Activated T-helper 1 cell treated with Interleukin-2 at 50 U/mL for 16 hours (primary cell): ENCODE results near the gene RBM15.

Source experiments
- DNase-seq: peaks from one replicate; pipeline ENCODE4 v3.0.0-alpha.2; 2020; ENCODE audit warnings: low read depth

Gene RBM15

DNA sequence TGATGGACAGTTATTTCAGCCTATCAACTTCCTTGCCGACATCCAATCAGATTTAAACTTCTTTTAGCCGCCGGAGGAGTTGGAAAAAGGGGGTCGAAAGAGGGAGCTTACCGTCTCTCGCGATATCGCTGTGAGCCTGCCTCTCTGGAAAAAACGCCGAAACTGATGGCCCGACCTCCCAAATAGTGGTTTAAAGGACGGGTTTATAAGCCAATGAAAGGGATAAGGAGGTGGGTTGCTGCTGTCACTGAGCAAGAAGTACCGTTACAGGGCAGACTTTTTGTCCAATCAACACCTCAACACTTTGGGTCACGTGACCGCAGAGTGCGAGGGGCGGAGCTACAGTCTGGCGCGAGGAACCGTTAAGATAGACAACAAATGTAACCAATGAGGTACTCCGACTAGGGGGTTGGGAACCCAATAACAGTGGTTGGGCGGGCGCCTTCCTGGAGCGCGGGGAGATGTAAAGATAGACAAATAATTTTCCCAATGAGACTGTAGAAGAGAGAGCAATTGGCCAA lies at the start of gene RBM15:
Gene RBM15 (plus strand): TSS at position 492 of the 521 bp plus-strand sequence. CDS start 29 bp downstream, at position 521.
- peak; percentile 93 for DNase-seq

DNA sequence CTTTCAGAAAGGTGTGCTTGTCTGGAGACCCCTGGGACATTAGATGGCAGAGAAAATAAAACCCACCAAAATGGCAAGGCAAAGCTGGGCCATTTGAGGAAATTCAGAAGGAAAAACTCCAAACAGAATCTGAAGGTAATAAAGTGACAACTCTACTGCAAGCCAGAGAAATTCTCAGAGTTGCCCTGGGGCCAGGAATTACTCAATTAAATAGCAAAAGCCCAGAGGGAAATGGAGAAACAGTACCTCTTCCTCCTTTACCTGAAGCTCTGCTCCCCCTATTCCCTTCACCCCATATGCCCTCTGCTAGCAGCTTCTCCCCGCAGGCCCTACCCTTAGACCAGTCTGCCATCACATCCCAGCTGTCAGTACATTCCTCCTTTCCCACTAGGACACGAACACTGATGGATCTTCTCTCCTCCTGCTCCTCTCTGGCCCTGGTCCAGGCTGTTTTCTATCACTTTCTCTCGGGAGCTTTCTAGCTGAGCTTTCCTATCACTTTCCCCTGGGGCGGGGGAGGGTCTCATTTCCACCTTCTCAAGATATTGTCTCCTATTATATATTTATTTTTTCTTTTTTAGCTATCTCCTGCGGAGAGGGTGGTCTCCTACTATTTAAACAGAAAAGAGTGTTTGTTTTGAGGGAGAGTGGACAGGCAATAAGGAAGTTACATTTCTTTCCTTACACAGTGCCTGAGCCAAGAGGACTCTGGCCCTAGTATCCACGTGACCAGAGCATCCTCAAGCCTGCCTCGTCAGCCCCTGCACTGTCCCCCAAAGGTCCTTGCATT lies 47.7 kb upstream of the RBM15 start:
- DNase-seq = no peak

DNA sequence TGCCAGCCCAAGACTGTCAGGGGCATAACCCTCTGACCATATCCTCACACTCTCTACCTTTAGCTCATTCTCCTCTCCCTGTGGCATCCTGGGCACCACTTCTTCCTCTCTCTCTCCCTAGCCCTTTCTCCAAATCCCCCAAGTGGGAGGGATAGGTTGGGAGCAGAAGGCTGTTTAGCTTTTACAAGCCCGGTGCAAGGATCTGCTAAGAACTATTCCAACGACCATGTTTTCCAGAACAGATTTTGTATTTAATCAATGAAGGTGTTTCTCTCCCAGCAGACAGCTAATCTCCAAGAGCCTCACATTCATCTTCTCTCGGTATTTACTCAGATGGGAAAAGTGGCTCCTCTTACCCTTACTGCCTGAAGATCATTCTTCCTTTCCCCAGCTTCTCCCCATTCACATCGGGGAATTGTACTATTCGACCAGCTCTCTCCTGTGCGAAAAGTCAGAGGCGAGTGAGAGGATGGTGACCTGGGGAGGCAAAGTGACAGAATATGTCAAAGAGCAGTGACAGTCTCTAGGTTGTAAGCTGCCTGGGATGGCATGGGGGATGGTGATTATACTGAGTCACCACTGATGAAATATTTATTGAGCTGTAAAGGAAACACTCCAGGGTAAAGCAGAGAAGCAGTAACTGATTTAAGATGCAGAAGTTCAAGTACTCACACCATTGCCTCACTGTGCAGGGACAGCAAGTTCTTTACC lies 47.0 kb upstream of the RBM15 start:
- no peak for DNase-seq

DNA sequence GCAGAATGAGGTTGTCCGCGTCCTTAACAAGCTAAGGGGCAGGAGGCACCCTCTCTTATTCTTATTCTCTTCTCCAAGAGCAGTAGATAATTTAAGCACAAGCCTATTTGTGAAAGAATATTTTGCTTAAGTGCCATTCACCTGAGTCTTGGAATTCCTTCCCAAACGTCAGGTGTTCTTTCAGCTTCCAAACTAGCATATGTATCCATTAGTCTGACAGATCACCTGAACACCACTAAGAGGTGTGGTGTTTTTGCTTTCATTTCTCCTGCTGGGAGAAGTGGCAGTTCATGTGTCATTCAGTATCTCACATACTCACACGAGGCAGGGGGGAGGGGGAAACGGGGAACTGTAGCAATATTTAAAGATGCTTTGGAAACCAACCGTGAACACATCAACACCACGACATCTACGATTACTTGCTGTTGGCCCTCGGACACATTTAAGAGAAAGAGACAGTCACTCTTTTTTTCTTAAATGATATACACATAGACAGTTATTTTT lies 45.5 kb upstream of the RBM15 start:
- no peak for DNase-seq

DNA sequence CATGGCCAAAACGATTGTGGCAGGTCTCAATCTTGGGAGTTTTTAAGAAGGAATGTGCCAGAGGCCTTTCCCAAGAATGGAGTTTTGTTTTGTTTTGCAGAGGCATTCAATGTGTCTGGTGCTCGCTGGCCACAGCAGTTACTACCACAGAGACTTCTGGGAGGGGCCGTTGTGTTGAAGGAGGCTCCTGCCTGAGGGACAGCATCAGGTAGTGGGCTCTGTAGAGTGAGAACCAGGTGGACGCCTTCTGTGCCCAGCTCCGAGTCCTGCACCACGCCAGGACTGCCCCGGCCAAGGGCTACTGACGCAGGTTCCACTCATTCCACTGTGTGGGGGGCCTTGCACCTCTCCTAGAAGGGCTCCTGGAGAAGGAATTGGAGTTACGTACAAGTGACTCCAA lies 44.9 kb upstream of the RBM15 start:
- no peak for DNase-seq

DNA sequence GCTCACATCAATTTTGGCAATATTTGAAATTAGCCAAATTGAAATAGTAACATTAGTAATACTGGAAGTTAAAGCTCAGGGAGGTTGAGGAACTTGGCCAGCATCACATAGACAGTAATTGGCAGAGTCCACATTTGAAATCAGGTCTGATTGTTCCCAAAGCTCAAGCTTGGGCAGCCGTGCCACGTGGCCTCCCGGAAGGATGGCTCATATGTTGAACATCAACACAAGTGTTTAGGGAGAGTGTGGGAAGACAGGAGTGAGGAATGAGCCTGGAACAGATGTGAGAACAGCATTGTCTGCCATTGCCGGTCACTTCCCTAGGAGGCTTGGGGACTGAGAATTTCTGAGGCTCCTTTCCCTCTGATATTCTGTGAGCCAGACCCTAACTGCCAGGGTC lies 40.2 kb upstream of the RBM15 start:
- no peak for DNase-seq

DNA sequence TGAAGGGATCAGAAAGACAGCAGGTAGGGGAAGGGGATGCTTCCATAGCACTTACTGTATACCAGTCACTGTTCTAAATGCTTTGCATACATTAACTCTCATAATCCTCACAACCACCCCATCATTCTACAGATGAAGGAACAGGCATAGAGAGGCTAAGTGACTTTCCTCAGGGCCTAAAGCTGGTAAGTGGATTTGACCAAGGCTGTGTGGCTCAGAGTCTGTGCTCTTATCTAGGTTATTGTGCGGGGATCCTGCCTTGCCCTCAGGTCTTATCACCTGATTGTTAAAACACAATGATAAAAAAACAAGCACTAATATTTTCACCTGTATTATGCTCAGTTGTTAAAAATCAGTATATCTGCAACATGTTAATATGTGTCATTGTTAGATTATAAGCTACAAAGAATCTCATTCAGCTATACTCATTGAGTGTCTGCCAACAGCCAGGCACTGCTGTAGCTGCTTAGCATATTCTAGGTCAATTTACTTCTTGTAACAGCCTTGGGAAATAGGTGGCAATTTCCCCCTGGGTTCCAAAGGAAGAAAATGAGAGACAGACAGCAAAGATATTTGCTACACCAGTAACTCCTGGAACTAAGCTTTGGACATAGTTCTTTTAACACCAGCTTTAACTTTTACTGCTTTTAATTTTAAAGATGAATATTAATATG lies 38.6 kb upstream of the RBM15 start:
- DNase-seq = no peak

- no peak for DNase-seq
These were observed 36.3 kb upstream of the RBM15 start for GRCh38 chr1:110302836-110303235.

- no peak for DNase-seq
These were observed 33.2 kb upstream of the RBM15 start for GRCh38 chr1:110305900-110306420.

GRCh38 chr1:110307239-110307974 lies 31.8 kb upstream of the RBM15 start:
- DNase-seq = no peak

DNA sequence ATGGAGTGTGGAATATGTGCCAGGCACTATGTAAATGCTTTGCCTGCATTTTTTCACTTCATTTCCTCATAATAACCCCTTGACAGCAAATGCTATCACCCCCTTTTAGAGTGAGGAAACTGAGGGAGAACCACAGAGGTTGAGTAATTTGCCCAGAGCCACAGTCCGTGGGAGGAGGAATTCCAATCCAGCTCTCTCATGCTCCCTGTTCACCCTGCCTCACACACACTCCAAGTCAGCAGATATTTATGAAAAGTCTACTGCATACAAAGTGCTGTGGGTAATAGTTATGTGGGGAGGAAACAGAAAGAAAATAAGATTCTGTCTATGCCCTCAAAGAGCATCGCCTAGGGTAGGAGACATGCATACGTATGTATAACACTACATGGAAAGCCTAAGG lies 30.9 kb upstream of the RBM15 start:
- no peak for DNase-seq

- no peak for DNase-seq
These were observed 30.0 kb upstream of the RBM15 start for GRCh38 chr1:110309139-110309538.

GRCh38 chr1:110309767-110310166 lies 29.4 kb upstream of the RBM15 start:
- no peak for DNase-seq

DNA sequence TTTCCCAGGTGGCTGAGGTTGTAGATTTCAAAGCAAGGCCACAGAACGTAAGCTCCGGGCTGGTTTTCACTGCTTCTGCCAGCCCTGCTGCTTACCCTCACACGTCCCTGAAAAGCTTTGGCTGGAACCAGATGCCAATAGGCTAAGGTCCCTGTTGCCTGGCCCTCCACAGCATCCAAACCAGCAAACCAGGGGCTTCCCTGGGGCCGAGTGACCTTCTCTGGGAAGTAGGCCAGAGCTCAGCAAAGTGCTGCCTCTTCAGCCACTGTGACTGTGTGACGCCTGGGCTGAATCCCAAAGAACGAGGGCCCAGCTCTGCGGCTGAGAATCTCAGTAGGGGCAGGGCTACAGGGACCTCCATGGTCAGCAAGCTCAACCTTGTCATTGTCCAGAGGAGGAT lies 28.9 kb upstream of the RBM15 start:
- DNase-seq = no peak

DNA sequence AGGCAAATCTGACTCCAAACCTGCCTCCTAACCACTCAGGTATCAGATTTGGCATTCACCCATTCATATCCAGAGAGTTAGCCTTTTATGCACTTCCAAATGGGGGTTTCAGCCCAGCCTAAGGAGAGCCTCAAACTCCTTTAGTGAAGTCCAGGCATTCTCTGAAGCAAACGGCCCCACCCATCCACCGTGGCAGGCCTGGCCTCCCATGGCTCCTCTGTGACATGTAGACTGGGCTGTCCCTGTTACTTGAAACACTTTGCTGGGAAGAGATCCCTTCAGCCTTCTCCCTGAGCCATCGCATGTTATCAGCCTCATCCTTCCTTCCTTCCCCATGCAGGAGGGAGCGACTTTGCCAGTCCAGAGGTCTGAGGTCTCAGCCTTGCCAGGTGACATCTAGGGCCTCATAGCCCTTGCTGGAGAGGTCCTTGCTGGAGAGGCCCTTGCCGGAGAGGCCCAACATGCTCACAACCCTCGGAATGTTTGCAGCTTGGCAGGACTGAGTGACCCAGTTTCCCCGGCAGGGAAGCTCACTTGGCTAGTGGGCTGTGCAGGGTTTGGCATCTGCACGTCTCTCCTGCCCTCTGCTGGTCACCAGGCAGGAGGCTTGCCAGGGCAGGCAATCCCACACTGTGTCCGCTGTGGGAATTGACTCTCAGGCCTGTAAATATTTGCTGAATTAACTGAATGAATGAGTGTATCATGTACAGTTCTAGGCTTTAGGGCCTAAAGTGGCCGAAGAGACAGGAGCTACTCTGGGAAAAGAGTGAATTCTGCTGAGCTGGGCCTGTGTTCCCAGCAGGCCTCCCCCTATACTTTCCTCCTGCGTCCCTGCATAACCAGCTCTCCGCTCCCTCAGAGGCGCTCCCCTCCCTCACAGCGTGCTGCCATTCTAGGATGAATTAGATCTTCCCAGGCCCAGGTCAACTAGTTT lies 26.7 kb upstream of the RBM15 start:
- DNase-seq = peak; percentile 50

DNA sequence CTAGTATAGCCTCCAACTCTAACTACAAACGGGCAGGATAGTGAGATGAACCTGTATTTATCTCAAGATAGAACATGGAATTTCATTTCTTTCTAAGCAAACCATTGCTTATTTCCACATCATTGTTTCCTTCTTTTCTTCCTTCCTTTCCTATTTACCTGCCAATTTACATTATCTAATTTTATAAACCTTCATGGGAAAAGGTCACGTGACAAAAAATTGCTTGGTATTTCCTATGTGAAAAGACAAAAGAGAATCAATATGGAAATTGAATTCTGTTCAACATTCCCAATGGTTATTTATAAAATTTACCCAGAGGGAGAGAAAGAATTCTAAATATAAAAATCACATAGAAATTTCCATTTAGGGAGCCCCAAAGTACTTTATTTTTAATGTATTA lies 22.4 kb upstream of the RBM15 start:
- no peak for DNase-seq

- no peak for DNase-seq
These were observed 21.1 kb upstream of the RBM15 start for GRCh38 chr1:110318046-110318445.

- no peak for DNase-seq
These were observed 19.6 kb upstream of the RBM15 start for GRCh38 chr1:110319332-110320167.

DNA sequence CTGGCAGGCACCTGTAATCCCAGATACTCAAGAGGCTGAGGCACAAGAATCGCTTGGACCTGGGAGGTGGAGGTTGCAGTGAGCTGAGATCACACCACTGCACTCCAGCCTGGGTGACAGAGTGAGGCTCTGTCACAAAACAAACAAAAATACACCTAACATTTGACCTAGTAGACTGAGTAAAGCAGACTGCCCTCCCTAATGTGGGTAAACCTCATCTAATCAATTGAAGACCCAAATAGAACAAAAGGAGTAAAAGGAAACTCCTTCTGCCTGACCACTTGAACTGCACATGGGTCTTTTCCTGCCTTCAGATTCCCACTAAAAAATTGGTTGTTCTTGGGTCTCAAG lies 19.0 kb upstream of the RBM15 start:
- DNase-seq = no peak

DNA sequence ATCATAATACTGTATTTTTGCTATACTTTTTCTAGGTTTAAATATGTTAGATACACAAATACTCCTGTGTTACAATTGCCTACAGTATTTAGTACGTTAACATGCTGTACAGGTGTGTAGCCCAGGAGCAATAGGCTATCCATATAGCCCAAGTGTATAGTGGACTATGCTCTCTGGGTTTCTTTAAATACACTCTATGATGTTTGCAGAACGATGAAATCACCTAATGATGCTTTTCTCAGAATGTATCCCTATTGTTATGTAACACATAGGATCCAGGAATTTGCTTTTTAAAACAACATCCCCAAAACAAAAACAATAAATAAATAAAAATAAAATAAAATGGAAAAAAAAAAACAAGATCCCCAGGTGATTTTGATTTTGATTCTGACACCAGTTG lies 18.1 kb upstream of the RBM15 start:
- no peak for DNase-seq
